NT2/D1 (cell line): ENCODE data around the gene EHF.

ENCODE experiments used
- SUZ12 ChIP-seq: IDR thresholded peaks from 2 replicates; pipeline ENCODE4 v1.6.1; 2011; ENCODE audit not compliant: insufficient read length, insufficient read depth; ENCODE audit errors: extremely low read depth
- YY1 ChIP-seq: IDR thresholded peaks from 2 replicates; pipeline ENCODE4 v1.6.1; 2011; ENCODE audit not compliant: insufficient read length, insufficient read depth

GRCh38 chr11:34613552-34614056 lies 7.3 kb upstream of the EHF start:
- TF ChIP-seq YY1, result no peak
- no peak for TF ChIP-seq SUZ12
